ENCODE measurements around the gene CNTLN. TPM values are rescaled to one million over a fixed set of nuclear protein-coding genes. Genes with fewer than 3 reads are reported as not detected.

Gene CNTLN
- total and polyA plus RNA-seq, 9 of the 15 experiments (the other 6 are each of a cell fraction or from before 2014, with no cell fraction given) = 0.08 TPM; not detected in 8

DNA sequence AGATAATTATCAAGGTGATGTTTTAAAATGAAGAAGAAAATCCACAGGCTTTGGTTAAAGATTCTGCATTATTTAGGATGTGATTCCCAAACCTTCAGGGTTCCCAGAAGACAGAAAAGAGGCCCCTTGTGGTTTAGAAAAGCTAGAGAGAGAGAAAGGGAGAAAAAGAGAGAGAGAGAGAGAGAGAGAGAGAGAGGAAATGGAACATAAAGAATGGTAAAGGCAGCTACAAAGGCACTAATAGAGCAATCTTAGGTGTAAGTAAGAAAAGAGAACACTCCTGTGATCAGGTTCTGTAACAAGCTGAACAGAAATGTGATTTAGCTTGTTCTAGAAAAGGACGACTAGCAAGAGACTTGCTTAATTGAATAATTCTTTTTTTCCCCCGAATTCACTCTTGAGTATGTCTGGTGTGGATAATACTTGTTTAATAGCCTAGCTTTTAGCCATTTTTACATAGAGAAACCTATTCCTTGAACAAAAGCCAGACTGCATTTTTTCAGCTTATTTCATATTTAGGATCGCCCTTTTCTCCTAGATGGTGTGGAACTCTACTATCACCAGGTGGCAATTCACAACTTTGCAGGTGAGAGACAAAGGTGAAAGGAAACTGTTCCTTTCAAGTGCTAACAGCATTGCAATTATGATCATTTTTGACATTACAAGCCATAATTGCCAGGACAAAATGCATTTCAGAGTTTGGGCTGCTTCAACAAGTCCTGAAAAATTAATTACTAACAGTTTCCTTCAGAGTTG is 386.4 kb downstream of the CNTLN start:
- FAIRE-seq (no peak), ATAC-seq (no peak), DNase-seq (ENCODE audit: extremely low read depth in 1 of 4, low spot score in 3 of 4) (no peak)
- Histone ChIP-seq H3K27ac (ENCODE audit: extremely low read depth, low read depth, low read length) (no peak overlapping the region), H3K36me3 (ENCODE audit: control insufficient read depth, insufficient read depth, low read length) (no peaks in the 10 kb centered on the region), H3K27me3 (ENCODE audit: control insufficient read depth in 2 of 2, insufficient read depth in 2 of 2, low read length in 2 of 2) (no peaks in the 10 kb centered on the region), H2AFZ (ENCODE audit: low read depth, low read length) (no peak overlapping the region), H3K4me2 (ENCODE audit: insufficient read depth, low read length) (no peak overlapping the region), H3K4me1 (replicated peaks in 1 of 2; ENCODE audit: control insufficient read depth in 2 of 2, insufficient read depth in 2 of 2, low read length in 2 of 2) (no peaks in the 10 kb centered on the region), H3K9ac (ENCODE audit: insufficient read depth in 1 of 2, low read depth in 2 of 2, low read length in 2 of 2) (no peak overlapping the region), H3K4me3 (no peak overlapping the region), H3K9me1 (ENCODE audit: control insufficient read depth, insufficient read depth, low read length) (no peaks in the 10 kb centered on the region), H3K9me3 (replicated peaks; ENCODE audit: control insufficient read depth, insufficient read depth, low read depth, low read length) (no peaks in the 10 kb centered on the region), H3K79me2 (ENCODE audit: control insufficient read depth, insufficient read depth, low read length) (no peaks in the 10 kb centered on the region), H4K20me1 (replicated peaks; ENCODE audit: control insufficient read depth, insufficient read depth, low read length) (no peaks in the 10 kb centered on the region)
- in situ Hi-C loops (cut with MboI) = no loop called here
- 0% methylated on average over 3 of the region's 3 CpGs for WGBS (ENCODE audit: insufficient coverage, low coverage, missing lambda C conversion rate)
- BruUV-seq (replicated peaks) = no TSS peak
- ChIA-PET POLR2A (no interaction called here), CTCF (ENCODE audit: low intra/inter-chr PET ratio) (no interaction called here)
- intact Hi-C loops (cut with micrococcal nuclease) = no loop called here
- no peak for TF ChIP-seq ZNF76 (CRISPR knock-in tag; IDR thresholded peaks at IDR 0.05; ENCODE audit: borderline replicate concordance)
- no peak for TF ChIP-seq ZNF586 (CRISPR knock-in tag; conservative IDR thresholded peaks at IDR 0.05)
- no peak for TF ChIP-seq FOXJ3 (CRISPR knock-in tag; IDR thresholded peaks at IDR 0.05)
- TF ChIP-seq HDAC2 (IDR thresholded peaks at IDR 0.05) = no peak
- TF ChIP-seq FOSL1 (tag; conservative IDR thresholded peaks at IDR 0.05) = no peak
- no peak for TF ChIP-seq ILK (tag; IDR thresholded peaks at IDR 0.05; ENCODE audit: borderline replicate concordance, low read depth)
- TF ChIP-seq ZNF174 (CRISPR knock-in tag; IDR thresholded peaks at IDR 0.05) = no peak
- TF ChIP-seq, protein P1, sequence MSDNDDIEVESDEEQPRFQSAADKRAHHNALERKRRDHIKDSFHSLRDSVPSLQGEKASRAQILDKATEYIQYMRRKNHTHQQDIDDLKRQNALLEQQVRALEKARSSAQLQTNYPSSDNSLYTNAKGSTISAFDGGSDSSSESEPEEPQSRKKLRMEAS (CRISPR knock-in tag; IDR thresholded peaks at IDR 0.05) = no peak
- no peak for TF ChIP-seq NFE2L1 (tag; IDR thresholded peaks at IDR 0.05; ENCODE audit: borderline replicate concordance, low read depth)
